ENCODE data around the gene NAP1L4.

GRCh38 chr11:2987881-2988861 is 4.0 kb downstream of the NAP1L4 start:
- TF ChIP-seq, protein P1, sequence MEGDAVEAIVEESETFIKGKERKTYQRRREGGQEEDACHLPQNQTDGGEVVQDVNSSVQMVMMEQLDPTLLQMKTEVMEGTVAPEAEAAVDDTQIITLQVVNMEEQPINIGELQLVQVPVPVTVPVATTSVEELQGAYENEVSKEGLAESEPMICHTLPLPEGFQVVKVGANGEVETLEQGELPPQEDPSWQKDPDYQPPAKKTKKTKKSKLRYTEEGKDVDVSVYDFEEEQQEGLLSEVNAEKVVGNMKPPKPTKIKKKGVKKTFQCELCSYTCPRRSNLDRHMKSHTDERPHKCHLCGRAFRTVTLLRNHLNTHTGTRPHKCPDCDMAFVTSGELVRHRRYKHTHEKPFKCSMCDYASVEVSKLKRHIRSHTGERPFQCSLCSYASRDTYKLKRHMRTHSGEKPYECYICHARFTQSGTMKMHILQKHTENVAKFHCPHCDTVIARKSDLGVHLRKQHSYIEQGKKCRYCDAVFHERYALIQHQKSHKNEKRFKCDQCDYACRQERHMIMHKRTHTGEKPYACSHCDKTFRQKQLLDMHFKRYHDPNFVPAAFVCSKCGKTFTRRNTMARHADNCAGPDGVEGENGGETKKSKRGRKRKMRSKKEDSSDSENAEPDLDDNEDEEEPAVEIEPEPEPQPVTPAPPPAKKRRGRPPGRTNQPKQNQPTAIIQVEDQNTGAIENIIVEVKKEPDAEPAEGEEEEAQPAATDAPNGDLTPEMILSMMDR (IDR thresholded peaks at IDR 0.05; ENCODE audit: low read depth, low read length) = no peak
- TF ChIP-seq EZH2phosphoT487 (IDR thresholded peaks at IDR 0.05; ENCODE audit: low read depth) = no peak

Data from OCI-LY3 (cell line).